K562 (cell line): ENCODE measurements around the gene TASP1. TPM values are rescaled to one million over a fixed set of nuclear protein-coding genes. Genes with fewer than 3 reads are reported as not detected.

ENCODE experiments used
- ATAC-seq: fragments of 200-7000 bp; cut with Tn5 transposase; 3 replicates; pipeline ENCODE4 v1.9.1; 2020; ENCODE audit warnings: moderate library complexity
- BruUV-seq: library from RNA; stranded (reverse); fragments of 400-500 nt; replicated peaks from 2 replicates; lab custom pipeline; 2021; lab: Mats Ljungman, UMichigan
- CTCF ChIA-PET: fragments of 300-600 bp; formaldehyde crosslinking; extraction: SDS; loops from one replicate; lab custom pipeline; 2021; ENCODE audit warnings: low intra/inter-chr PET ratio; lab: Yijun Ruan, JAX
- POLR2A ChIA-PET: fragments of 300-600, 350-650 bp; sonication (Branson Sonifier 250); formaldehyde crosslinking; extraction: SDS; loops from one replicate; lab custom pipeline; 2021; ENCODE audit warnings: antibody characterized with exemption, inconsistent platforms; lab: Yijun Ruan, JAX
- DNase-seq, 4 experiments: peaks; one replicate each; pipeline versions ENCODE4 v3.0.0 to v3.0.0-alpha.2; 2011 to 2018; ENCODE audit warnings: low spot score in 3 of 4, mixed read lengths in 3 of 4; ENCODE audit errors: extremely low read depth in 1 of 4
- FAIRE-seq: peaks from 2 replicates; lab custom pipeline; 2011; peaks lifted over from hg19 to GRCh38; lab: Jason Lieb, UNC
- H2AFZ ChIP-seq: 2 replicates; pipeline ENCODE4 v1.6.0; 2011; ENCODE audit warnings: low read depth, low read length, control low read depth, inconsistent platforms
- H3K27ac ChIP-seq: fragments of 200-600 bp; 3 replicates; pipeline ENCODE4 v1.8.0; 2011; ENCODE audit warnings: low read depth, mild to moderate bottlenecking, control low read depth, inconsistent platforms, low read length, moderate library complexity, mixed read lengths; ENCODE audit errors: extremely low read depth
- H3K27me3 ChIP-seq, 2 experiments: fragments of 300-600 bp in 1 of 2; 2 replicates in 1 of 2; 3 replicates in 1 of 2; pipeline versions ENCODE4 v1.6.0 to v1.8.0; 2011; ENCODE audit warnings: inconsistent platforms in 2 of 2, low read length in 2 of 2, mild to moderate bottlenecking in 1 of 2, mixed read lengths in 1 of 2, moderate library complexity in 1 of 2; ENCODE audit not compliant: control insufficient read depth in 2 of 2, insufficient read depth in 2 of 2
- H3K36me3 ChIP-seq: fragments of 300-600 bp; 3 replicates; pipeline ENCODE4 v1.8.0; 2011; ENCODE audit warnings: mild to moderate bottlenecking, low read length, inconsistent platforms; ENCODE audit not compliant: control insufficient read depth, insufficient read depth
- H3K4me1 ChIP-seq, 2 experiments: fragments of 200-600 bp in 1 of 2; replicated peaks in 1 of 2; 2 replicates in 1 of 2; 3 replicates in 1 of 2; pipeline versions ENCODE4 v1.5.1 to v1.8.0; 2011; ENCODE audit warnings: inconsistent platforms in 2 of 2, low read length in 2 of 2, mild to moderate bottlenecking in 1 of 2, mixed read lengths in 1 of 2, moderate library complexity in 1 of 2; ENCODE audit not compliant: control insufficient read depth in 2 of 2, insufficient read depth in 2 of 2
- H3K4me2 ChIP-seq: 2 replicates; pipeline ENCODE4 v1.6.1; 2011; ENCODE audit warnings: low read length, control low read depth, inconsistent platforms, mixed read lengths; ENCODE audit not compliant: insufficient read depth
- H3K4me3 ChIP-seq: fragments of 200-600 bp; sonication (generic), shearing (Covaris generic); 2 replicates; pipeline ENCODE4 v1.5.1; 2016; ENCODE audit warnings: control low read depth, inconsistent platforms
- H3K79me2 ChIP-seq: fragments of 200-600 bp; 3 replicates; pipeline ENCODE4 v1.8.0; 2011; ENCODE audit warnings: low read length, inconsistent platforms; ENCODE audit not compliant: control insufficient read depth, insufficient read depth
- H3K9ac ChIP-seq, 2 experiments: 2 replicates each; pipeline versions ENCODE4 v1.6.0 to v1.6.1; 2011; ENCODE audit warnings: low read depth in 2 of 2, low read length in 2 of 2, control low read depth in 1 of 2, inconsistent platforms in 1 of 2, mild to moderate bottlenecking in 1 of 2, mixed read lengths in 1 of 2; ENCODE audit not compliant: insufficient read depth in 1 of 2
- H3K9me1 ChIP-seq: one replicate; pipeline ENCODE4 v1.6.0; 2011; ENCODE audit warnings: inconsistent platforms, mild to moderate bottlenecking, low read length, moderate library complexity; ENCODE audit not compliant: control insufficient read depth, insufficient read depth
- H3K9me3 ChIP-seq: replicated peaks from 2 replicates; pipeline ENCODE4 v1.5.1; 2011; ENCODE audit warnings: low read depth, low read length, inconsistent platforms; ENCODE audit not compliant: control insufficient read depth, insufficient read depth
- H4K20me1 ChIP-seq: replicated peaks from 2 replicates; pipeline ENCODE4 v1.6.1; 2011; ENCODE audit warnings: low read length, inconsistent platforms, mixed read lengths; ENCODE audit not compliant: control insufficient read depth, insufficient read depth
- CBFA2T3 ChIP-seq: fragments of 450-650 bp; IDR thresholded peaks from 2 replicates; pipeline ENCODE4 v1.6.1; 2017
- in situ Hi-C: fragments of 300-500 bp; cut with MboI; formaldehyde crosslinking; loops from 4 replicates; pipeline ENCODE4 v1.15.0; 2018; ENCODE audit warnings: inconsistent platforms, mixed read lengths
- intact Hi-C: fragments of 100-400 bp; cut with micrococcal nuclease; formaldehyde crosslinking; loops from 2 replicates; pipeline ENCODE4 v1.14.2; 2022
- polyA plus RNA-seq, 8 experiments: library from polyadenylated mRNA; depleted of rRNA in 4 of 8; stranded (reverse) in 5 of 8; unstranded in 3 of 8; fragments of >200 nt; fragmentation: Nextera tagmentation in 2 of 8; fragmentation: Illumina TruSeq in 1 of 8; extraction: Ambion mirVana in 2 of 8; extraction: Trizol in 1 of 8; gene quantifications; 2 replicates each; pipeline versions ENCODE4 v1.2.1 to v1.2.3, GENCODE V29; 2011 to 2014; ENCODE audit warnings: inconsistent platforms in 1 of 8, missing spikeins in 1 of 8
- total RNA-seq, 7 experiments: library from RNA; depleted of rRNA in 6 of 7; stranded (reverse); fragments of >200 nt in 6 of 7; fragmentation: Illumina TruSeq in 2 of 7; extraction: Trizol in 2 of 7; gene quantifications; 2 replicates each; pipeline versions ENCODE4 v1.2.1 to v1.2.3, GENCODE V29; 2011 to 2021; ENCODE audit warnings: low replicate concordance in 1 of 7
- TF ChIP-seq, protein P1 (sequence below): sonication (generic); IDR thresholded peaks from 2 replicates; pipeline ENCODE4 v1.6.1; 2016
- TF ChIP-seq, protein P2 (sequence below): sonication (generic); formaldehyde crosslinking; IDR thresholded peaks from 2 replicates; pipeline ENCODE4 v1.8.1; 2023; ENCODE audit warnings: mild to moderate bottlenecking, missing genetic modification reagents

Gene TASP1
- total and polyA plus RNA-seq, 9 of the 15 experiments (the other 6 are each of a cell fraction or from before 2014, with no cell fraction given), result 3.7 to 10.6 (median 6.4) TPM

DNA sequence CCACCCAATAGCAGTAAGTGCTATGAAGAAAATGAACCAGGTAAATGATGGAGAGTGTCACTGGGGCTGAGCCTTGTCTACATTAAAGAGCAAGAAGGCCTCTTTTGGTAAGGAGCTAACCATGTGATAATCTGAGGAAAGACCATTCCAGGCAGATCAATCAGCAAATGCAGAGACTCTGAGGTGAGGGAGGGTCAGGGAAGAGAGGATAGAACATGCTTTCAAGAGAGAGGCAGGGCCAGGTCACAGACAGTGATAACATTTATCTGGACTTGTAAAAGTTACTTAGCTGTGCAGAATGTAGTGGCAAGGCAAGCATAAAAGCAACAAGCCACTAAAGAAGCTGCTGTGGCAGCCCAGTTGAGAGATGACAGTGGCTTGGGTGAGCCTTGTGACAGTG is 197.3 kb downstream of the TASP1 start:
- Histone ChIP-seq H3K4me1 (peaks cover 0 to 9% of the 10 kb centered on the region in 2 experiments; a peak in 3 of 5 replicates), H4K20me1 (no peaks in the 10 kb centered on the region), H3K9ac (no peak overlapping the region), H3K9me1 (no peaks in the 10 kb centered on the region), H2AFZ (no peak overlapping the region), H3K27me3 (no peaks in the 10 kb centered on the region), H3K4me3 (no peak overlapping the region), H3K79me2 (no peaks in the 10 kb centered on the region), H3K27ac (no peak overlapping the region), H3K9me3 (no peaks in the 10 kb centered on the region), H3K36me3 (no peaks in the 10 kb centered on the region), H3K4me2 (peak overlapping the region; percentile 37; the same call in 1 of the 2 replicates)
- in situ Hi-C loops (no loop called here), intact Hi-C loops (no loop called here)
- TF ChIP-seq, protein P1, sequence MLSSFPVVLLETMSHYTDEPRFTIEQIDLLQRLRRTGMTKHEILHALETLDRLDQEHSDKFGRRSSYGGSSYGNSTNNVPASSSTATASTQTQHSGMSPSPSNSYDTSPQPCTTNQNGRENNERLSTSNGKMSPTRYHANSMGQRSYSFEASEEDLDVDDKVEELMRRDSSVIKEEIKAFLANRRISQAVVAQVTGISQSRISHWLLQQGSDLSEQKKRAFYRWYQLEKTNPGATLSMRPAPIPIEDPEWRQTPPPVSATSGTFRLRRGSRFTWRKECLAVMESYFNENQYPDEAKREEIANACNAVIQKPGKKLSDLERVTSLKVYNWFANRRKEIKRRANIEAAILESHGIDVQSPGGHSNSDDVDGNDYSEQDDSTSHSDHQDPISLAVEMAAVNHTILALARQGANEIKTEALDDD, result peak; percentile 17; the same call in 1 of the 2 replicates
- TF ChIP-seq, protein P2, sequence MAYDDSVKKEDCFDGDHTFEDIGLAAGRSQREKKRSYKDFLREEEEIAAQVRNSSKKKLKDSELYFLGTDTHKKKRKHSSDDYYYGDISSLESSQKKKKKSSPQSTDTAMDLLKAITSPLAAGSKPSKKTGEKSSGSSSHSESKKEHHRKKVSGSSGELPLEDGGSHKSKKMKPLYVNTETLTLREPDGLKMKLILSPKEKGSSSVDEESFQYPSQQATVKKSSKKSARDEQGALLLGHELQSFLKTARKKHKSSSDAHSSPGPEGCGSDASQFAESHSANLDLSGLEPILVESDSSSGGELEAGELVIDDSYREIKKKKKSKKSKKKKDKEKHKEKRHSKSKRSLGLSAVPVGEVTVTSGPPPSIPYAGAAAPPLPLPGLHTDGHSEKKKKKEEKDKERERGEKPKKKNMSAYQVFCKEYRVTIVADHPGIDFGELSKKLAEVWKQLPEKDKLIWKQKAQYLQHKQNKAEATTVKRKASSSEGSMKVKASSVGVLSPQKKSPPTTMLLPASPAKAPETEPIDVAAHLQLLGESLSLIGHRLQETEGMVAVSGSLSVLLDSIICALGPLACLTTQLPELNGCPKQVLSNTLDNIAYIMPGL (CRISPR knock-in tag), result no peak
- peak; percentile 32; the same call in 1 of the 2 replicates for TF ChIP-seq CBFA2T3
- DNase-seq (peak in 1 of 4 experiments; percentile 31), FAIRE-seq (no peak), ATAC-seq (peak; percentile 57)
- ChIA-PET POLR2A (interaction anchor here (1.0 kb wide), 1 partner anchor 20 kb away, joined by 3 read pairs; no protein-coding TSS in a partner anchor), CTCF (no interaction called here)
- BruUV-seq, result no TSS peak
